ENCODE measurements around the gene CLCN5.

DNA sequence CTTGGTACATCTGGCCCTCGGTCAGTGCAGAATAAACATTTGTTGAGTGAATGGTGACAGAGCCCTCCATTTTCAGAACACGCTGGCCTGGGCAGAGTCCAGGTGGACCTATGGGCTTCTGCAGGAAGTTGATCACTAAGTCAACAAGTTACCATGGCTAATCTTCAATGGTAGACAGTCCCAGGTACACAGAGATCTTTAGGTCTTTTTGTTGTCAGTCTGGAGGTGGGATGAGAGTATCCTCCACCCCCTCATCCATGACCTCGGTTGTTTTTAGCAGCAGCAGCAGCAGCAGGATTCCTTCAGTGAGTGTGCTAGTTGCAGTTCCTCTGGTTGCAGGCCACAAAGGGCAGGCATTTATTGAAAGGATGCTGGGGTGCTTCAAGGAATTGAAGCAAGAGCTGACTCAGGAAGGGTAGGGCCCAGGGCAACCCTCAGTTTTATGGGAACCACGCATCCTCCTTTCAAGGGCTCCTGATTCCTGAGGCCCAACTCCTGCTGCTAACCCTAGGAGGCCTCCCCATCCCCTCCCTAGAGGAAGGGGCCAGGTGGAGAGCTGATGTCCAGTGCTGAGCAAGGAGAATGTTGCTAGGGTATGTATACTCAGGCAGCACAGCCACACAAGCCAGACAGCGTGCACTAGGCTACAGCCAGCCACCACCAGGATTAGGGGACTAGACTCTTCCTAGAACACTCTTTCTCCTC lies 44.8 kb upstream of the CLCN5 start:
- TF ChIP-seq, protein P1, sequence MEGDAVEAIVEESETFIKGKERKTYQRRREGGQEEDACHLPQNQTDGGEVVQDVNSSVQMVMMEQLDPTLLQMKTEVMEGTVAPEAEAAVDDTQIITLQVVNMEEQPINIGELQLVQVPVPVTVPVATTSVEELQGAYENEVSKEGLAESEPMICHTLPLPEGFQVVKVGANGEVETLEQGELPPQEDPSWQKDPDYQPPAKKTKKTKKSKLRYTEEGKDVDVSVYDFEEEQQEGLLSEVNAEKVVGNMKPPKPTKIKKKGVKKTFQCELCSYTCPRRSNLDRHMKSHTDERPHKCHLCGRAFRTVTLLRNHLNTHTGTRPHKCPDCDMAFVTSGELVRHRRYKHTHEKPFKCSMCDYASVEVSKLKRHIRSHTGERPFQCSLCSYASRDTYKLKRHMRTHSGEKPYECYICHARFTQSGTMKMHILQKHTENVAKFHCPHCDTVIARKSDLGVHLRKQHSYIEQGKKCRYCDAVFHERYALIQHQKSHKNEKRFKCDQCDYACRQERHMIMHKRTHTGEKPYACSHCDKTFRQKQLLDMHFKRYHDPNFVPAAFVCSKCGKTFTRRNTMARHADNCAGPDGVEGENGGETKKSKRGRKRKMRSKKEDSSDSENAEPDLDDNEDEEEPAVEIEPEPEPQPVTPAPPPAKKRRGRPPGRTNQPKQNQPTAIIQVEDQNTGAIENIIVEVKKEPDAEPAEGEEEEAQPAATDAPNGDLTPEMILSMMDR (IDR thresholded peaks at IDR 0.05), result no peak
- TF ChIP-seq NFE2L2 (conservative IDR thresholded peaks at IDR 0.05; ENCODE audit: low read length), result no peak
- TF ChIP-seq USF2 (IDR thresholded peaks at IDR 0.05), result no peak

Measured in A549 (cell line).